Right atrium auricular region (tissue), 2 donors: ENCODE results near the gene ASMTL. TPM values are rescaled to one million over a fixed set of nuclear protein-coding genes. Genes with fewer than 3 reads are reported as not detected.

Experiments used
- DNase-seq: peaks from one replicate; pipeline ENCODE4 v3.0.0-alpha.2; 2019; ENCODE audit warnings: low spot score
- H3K27ac ChIP-seq, 2 donors: fragments of 200-600 bp; sonication (generic); 1 replicate in 1 of 2; 2 replicates in 1 of 2; pipeline ENCODE4 v1.5.1; 2016 to 2019
- H3K27me3 ChIP-seq, 2 donors: fragments of 200-600 bp; sonication (generic); one replicate each; pipeline versions ENCODE4 v1.5.1 to v1.6.0; 2017 to 2019
- H3K36me3 ChIP-seq: fragments of 200-600 bp; sonication (generic); one replicate; pipeline ENCODE4 v1.5.1; 2016
- H3K4me1 ChIP-seq, 2 donors: fragments of 200-600 bp; sonication (generic); one replicate each; pipeline versions ENCODE4 v1.5.1 to v1.6.0; 2017 to 2019
- H3K4me3 ChIP-seq, 2 donors: fragments of 200-600 bp; sonication (generic); 1 replicate in 1 of 2; 2 replicates in 1 of 2; pipeline ENCODE4 v1.5.1; 2017 to 2019; ENCODE audit warnings: mild to moderate bottlenecking in 1 of 2, moderate library complexity in 1 of 2
- H3K9me3 ChIP-seq, 2 donors: fragments of 200-600 bp; sonication (generic); one replicate each; pipeline ENCODE4 v1.5.1; 2019
- total RNA-seq, 2 donors: library from RNA; depleted of rRNA; stranded (reverse); fragments of >200 nt; gene quantifications; one replicate each; pipeline ENCODE4 v1.1.0, GENCODE V29; 2016
- TF ChIP-seq, protein P1 (sequence below), 2 donors: fragments of 200-600 bp; sonication (generic); IDR thresholded peaks; one replicate each; pipeline ENCODE4 v1.5.1; 2019; ENCODE audit warnings: antibody characterized with exemption in 2 of 2

The ASMTL gene
- total RNA-seq, 2 donors from 2014 or later = 20.1 to 31.9 TPM

DNA sequence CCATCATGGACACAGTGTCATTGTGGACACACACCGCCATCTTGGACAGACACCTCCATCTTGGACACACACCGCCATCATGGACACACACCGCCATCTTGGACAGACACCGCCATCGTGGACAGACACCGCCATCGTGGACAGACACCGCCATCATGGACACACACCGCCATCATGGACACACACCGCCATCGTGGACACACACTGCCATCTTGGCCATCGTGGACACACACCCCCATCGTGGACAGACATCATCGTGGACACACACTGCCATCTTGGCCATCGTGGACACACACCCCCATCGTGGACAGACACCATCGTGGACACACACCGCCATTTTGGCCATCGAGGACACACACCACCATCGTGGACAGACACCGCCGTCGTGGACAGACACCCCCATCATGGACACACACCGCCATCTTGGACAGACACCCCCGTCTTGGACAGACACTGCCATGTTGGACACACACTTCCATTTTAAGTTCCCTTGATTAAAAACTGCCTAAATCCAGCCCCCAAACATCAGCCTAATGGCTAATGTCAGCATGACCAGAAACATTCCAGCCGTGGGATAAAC, 9.1 kb downstream of the ASMTL start:
- H3K36me3 ChIP-seq = peaks cover 4% of the 10 kb centered on the region

DNA sequence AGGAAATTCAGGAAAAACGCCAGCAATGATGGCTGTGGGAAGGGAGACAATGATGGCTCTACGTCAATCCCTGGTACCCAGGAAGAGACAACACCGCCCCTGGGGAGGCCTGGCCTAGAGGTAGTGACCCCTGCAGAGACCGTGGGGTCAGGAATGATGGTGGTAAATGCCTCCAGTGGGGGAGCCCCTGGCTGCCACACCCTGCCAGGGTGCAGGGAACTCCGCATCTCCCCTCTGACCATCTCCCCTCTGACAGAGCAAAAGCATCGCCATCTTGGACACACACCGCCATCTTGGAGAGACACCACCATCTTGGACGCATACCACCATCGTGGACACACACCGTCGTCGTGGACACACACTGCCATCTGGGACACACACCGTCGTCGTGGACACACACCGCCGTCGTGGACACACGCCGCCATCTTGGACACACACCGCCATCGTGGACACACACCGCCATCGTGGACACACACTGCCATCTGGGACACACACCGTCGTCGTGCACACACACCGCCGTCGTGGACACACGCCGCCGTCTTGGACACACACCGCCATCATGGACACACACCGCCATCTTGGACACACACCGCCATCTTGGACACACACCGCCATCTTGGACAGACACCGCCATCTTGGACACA, 9.9 kb downstream of the ASMTL start:
- TF ChIP-seq, protein P1, sequence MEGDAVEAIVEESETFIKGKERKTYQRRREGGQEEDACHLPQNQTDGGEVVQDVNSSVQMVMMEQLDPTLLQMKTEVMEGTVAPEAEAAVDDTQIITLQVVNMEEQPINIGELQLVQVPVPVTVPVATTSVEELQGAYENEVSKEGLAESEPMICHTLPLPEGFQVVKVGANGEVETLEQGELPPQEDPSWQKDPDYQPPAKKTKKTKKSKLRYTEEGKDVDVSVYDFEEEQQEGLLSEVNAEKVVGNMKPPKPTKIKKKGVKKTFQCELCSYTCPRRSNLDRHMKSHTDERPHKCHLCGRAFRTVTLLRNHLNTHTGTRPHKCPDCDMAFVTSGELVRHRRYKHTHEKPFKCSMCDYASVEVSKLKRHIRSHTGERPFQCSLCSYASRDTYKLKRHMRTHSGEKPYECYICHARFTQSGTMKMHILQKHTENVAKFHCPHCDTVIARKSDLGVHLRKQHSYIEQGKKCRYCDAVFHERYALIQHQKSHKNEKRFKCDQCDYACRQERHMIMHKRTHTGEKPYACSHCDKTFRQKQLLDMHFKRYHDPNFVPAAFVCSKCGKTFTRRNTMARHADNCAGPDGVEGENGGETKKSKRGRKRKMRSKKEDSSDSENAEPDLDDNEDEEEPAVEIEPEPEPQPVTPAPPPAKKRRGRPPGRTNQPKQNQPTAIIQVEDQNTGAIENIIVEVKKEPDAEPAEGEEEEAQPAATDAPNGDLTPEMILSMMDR (IDR thresholded peaks at IDR 0.05) = no peak
- Histone ChIP-seq H3K9me3 (no peaks in the 10 kb centered on the region), H3K4me3 (no peak overlapping the region), H3K27ac (no peak overlapping the region), H3K4me1 (no peaks in the 10 kb centered on the region), H3K27me3 (no peaks in the 10 kb centered on the region), H3K36me3 (peaks cover 9% of the 10 kb centered on the region)
- DNase-seq = no peak

More for the DNA sequence above, 9.1 kb downstream of the ASMTL start:
- TF ChIP-seq, protein P1 (IDR thresholded peaks at IDR 0.05) = no peak
- H3K4me1 ChIP-seq = no peaks in the 10 kb centered on the region
- no peaks in the 10 kb centered on the region for H3K27me3 ChIP-seq
- no peak for DNase-seq
- H3K4me3 ChIP-seq = no peak overlapping the region
- no peaks in the 10 kb centered on the region for H3K9me3 ChIP-seq
- no peak overlapping the region for H3K27ac ChIP-seq

DNA sequence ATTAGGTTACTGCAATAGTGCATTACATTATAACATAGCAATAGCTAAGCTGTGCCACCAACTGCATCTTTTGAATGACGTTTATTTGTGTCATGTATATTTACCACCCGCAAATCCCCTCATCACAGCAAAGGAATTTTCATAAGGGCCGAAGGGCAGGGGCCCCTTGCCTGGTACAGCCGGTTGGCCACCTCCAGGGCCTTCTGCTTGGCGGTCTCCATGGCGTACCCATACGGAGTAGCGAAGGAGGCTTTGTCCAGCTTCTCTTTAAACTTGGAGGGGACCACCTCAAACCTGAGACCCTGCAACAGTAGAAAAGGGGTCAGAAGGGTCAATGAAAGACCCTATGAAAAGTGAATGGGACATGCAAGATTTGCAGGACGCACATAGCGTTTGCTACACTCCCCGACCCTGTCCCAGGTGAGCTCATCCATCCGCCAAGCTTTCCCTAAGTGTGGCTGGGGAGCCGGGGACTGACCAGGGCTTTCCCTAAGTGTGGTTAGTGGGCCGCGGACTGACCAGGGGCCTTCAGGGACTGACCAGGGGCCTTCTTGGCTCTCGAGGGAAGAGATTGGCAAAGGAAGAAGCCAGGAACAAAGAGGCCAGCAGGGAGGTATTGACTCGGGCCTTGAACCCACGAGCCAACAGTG, 10.6 kb downstream of the ASMTL start:
- DNase-seq = no peak
- Histone ChIP-seq H3K36me3 (peaks cover 12% of the 10 kb centered on the region), H3K27me3 (no peaks in the 10 kb centered on the region), H3K4me1 (no peaks in the 10 kb centered on the region), H3K9me3 (no peaks in the 10 kb centered on the region), H3K27ac (no peak overlapping the region), H3K4me3 (no peak overlapping the region)
- TF ChIP-seq, protein P1 (IDR thresholded peaks at IDR 0.05) = no peak

DNA sequence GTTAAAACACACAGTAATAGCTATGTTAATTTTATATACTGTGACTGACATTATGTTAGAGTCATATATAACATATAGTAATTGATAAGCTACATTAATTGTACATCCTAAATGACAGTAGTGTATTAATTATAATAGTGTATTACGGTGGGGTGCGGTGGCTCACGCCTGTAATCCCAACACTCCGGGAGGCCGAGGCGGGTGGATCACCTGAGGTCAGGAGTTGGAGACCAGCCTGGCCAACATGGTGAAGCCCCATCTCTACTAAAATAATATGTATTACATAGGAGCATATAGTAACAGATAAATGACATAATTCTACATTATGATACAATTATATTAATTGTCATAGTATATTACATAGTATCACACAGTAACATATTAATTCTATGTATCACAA, 12.2 kb downstream of the ASMTL start:
- H3K27ac ChIP-seq = no peak overlapping the region
- H3K36me3 ChIP-seq = peaks cover 24% of the 10 kb centered on the region
- H3K27me3 ChIP-seq = no peaks in the 10 kb centered on the region
- no peak for DNase-seq
- H3K9me3 ChIP-seq = no peaks in the 10 kb centered on the region
- TF ChIP-seq, protein P1 (IDR thresholded peaks at IDR 0.05) = no peak
- no peaks in the 10 kb centered on the region for H3K4me1 ChIP-seq
- H3K4me3 ChIP-seq = no peak overlapping the region

DNA sequence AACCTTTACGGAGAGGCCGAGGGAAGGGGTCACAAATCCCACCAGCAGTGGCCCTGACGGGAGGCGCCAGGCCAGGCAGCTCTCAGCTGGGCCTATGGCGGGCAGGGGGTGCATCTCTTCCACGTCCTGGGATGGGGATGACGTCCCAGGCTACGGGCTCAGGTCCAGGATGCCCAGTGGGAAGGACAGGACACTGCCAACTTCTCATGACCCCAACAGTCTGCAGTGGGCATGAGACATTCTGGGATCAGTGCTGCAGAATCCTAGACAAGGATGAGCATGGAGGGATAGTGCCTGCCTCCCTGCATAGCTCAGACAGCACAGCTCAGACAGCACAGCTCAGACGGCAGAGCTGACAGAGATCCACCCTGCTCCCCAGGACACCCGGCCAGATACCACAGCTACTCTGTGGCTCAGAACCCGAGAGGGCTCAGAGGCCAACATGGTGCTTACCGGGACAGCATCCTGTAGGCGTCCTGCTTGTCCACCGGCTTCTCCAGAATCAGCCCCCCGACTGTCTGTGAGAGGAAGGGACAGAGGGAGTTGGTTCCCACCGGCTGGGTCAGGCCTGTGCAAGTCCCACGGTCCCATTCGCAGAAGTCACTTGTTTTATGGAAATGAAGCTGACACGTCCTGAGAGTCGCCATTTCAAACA, 17.3 kb downstream of the ASMTL start:
- Histone ChIP-seq H3K9me3 (no peaks in the 10 kb centered on the region), H3K27ac (no peak overlapping the region), H3K4me3 (no peak overlapping the region), H3K4me1 (no peaks in the 10 kb centered on the region), H3K27me3 (no peaks in the 10 kb centered on the region), H3K36me3 (peaks cover 33% of the 10 kb centered on the region)
- TF ChIP-seq, protein P1 (IDR thresholded peaks at IDR 0.05) = no peak
- no peak for DNase-seq
